Tibial nerve (tissue), 3 donors: ENCODE measurements around the gene PEF1.

Experiments used
- CTCF ChIP-seq, 5 experiments: fragments of 200-600 bp in 3 of 5; fragments of 450-650 bp in 2 of 5; sonication (generic) in 3 of 5; IDR thresholded peaks; one replicate each; pipeline ENCODE4 v1.5.1; 2016 to 2019; ENCODE audit warnings: antibody characterized with exemption in 5 of 5, mild to moderate bottlenecking in 3 of 5, moderate library complexity in 2 of 5
- POLR2A ChIP-seq, 2 donors: fragments of 450-650 bp; IDR thresholded peaks; one replicate each; pipeline ENCODE4 v1.6.1; 2017; ENCODE audit warnings: antibody characterized with exemption in 2 of 2, mild to moderate bottlenecking in 2 of 2, moderate library complexity in 2 of 2

GRCh38 chr1:31645274-31645568 lies 545 bp upstream of the PEF1 start:
- TF ChIP-seq CTCF (IDR thresholded peaks at IDR 0.05) = peak in 1 of 5 experiments; percentile 14
- TF ChIP-seq POLR2A (IDR thresholded peaks at IDR 0.05) = no peak
